Measurements from ENCODE around the gene FAM83B.

The FAM83B gene

DNA sequence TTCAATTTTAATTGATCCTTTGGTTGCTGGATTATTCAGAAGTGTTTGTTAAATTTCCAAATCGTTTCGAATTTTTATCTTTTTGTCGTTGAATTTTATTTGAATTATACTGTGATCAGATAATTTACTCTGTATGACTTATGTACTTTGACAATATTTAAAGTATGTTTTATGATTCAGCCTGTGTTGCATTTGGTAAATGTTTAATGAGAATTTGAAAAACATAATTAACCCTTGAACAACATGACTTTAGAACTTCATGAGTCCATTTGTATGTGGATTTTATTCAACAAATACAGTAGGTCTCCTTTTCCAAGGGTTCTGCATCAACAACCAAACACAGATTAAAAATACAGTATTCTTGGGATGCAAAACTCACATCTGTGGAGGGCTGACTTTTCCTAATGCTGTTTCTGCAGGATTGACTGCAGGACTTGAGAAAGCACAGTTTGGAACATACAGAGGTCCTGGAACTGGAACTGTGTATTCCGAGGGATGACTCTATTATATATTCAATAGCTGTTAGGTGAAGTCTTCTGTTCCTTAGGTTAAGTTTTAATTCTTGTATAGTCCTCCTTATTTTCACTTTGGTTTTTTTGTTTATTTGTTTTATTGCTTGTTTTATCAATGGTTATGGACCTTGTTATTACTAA, 40.5 kb downstream of the FAM83B start:
- TF ChIP-seq CSRNP3 (CRISPR knock-in tag; IDR thresholded peaks at IDR 0.05) (no peak), RARB (CRISPR knock-in tag; IDR thresholded peaks at IDR 0.05) (no peak), TOX (CRISPR knock-in tag; IDR thresholded peaks at IDR 0.05; ENCODE audit: borderline replicate concordance) (no peak), ZFP3 (CRISPR knock-in tag; IDR thresholded peaks at IDR 0.05) (no peak), POU6F1 (CRISPR knock-in tag; IDR thresholded peaks at IDR 0.05; ENCODE audit: borderline replicate concordance, low read depth) (no peak), ESRRG (CRISPR knock-in tag; IDR thresholded peaks at IDR 0.05) (no peak), ZFP30 (CRISPR knock-in tag; IDR thresholded peaks at IDR 0.05) (no peak), ZNF70 (CRISPR knock-in tag; IDR thresholded peaks at IDR 0.05) (no peak), ZC3H10 (CRISPR knock-in tag; IDR thresholded peaks at IDR 0.05) (no peak), ZNF565 (CRISPR knock-in tag; conservative IDR thresholded peaks at IDR 0.05; ENCODE audit: low read depth) (no peak), PPARA (CRISPR knock-in tag; IDR thresholded peaks at IDR 0.05; ENCODE audit: borderline replicate concordance) (no peak), SNAI2 (CRISPR knock-in tag; IDR thresholded peaks at IDR 0.05) (no peak), TSHZ2 (CRISPR knock-in tag; IDR thresholded peaks at IDR 0.05) (no peak), OSR1 (CRISPR knock-in tag; IDR thresholded peaks at IDR 0.05) (no peak)
- TF ChIP-seq, protein P1, sequence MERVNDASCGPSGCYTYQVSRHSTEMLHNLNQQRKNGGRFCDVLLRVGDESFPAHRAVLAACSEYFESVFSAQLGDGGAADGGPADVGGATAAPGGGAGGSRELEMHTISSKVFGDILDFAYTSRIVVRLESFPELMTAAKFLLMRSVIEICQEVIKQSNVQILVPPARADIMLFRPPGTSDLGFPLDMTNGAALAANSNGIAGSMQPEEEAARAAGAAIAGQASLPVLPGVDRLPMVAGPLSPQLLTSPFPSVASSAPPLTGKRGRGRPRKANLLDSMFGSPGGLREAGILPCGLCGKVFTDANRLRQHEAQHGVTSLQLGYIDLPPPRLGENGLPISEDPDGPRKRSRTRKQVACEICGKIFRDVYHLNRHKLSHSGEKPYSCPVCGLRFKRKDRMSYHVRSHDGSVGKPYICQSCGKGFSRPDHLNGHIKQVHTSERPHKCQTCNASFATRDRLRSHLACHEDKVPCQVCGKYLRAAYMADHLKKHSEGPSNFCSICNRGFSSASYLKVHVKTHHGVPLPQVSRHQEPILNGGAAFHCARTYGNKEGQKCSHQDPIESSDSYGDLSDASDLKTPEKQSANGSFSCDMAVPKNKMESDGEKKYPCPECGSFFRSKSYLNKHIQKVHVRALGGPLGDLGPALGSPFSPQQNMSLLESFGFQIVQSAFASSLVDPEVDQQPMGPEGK (CRISPR knock-in tag; IDR thresholded peaks at IDR 0.05; ENCODE audit: borderline replicate concordance): no peak
- no peak for ATAC-seq

DNA sequence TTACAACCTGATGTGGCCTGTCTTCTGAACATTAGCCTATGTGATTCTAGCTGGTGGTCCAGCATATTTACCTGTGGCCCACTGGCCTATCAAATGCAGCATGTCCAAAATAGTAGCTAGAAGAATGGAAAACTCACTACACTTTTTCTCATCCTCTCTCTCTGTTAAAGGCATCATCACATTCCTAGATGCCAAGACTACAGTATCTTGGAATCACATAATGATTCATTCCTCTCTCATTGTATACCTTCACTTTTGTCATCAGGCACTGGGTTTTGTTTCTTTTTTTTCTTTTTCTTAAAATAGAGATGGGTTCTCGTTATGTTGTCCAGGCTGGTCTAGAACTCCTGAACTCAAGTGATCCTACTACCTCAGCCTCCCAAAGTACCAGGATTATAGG, 45.0 kb downstream of the FAM83B start:
- no peak for TF ChIP-seq TSHZ2 (CRISPR knock-in tag; IDR thresholded peaks at IDR 0.05)
- no peak for TF ChIP-seq ZFP30 (CRISPR knock-in tag; IDR thresholded peaks at IDR 0.05)
- no peak for TF ChIP-seq POU6F1 (CRISPR knock-in tag; IDR thresholded peaks at IDR 0.05; ENCODE audit: borderline replicate concordance, low read depth)
- ATAC-seq: no peak

DNA sequence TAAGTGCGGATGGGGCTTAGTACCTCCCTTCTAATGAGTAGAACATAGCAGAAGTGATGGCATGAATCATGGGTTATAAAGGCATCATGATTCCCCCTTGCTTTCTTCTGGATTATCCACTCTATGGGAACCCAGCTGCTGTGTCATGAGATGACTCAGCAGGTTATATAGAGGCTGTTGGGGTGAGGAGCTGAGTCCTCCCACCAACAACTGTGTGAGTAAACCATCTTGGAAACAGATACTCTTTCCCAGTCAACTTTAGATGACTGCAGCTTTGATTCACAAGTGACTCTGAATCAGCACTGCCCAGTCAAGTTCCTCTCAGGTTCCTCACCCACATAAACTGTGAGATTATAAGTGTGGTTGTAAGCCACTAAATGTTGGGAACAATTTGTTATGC, 46.3 kb downstream of the FAM83B start:
- no peak for ATAC-seq
- TF ChIP-seq ARNTL (CRISPR knock-in tag; IDR thresholded peaks at IDR 0.05; ENCODE audit: borderline replicate concordance, low read depth) (no peak), TOX (CRISPR knock-in tag; IDR thresholded peaks at IDR 0.05; ENCODE audit: borderline replicate concordance) (no peak), ISL1 (CRISPR knock-in tag; IDR thresholded peaks at IDR 0.05) (no peak), OSR1 (CRISPR knock-in tag; IDR thresholded peaks at IDR 0.05) (no peak), ZC3H10 (CRISPR knock-in tag; IDR thresholded peaks at IDR 0.05) (no peak), GLIS3 (CRISPR knock-in tag; IDR thresholded peaks at IDR 0.05) (no peak), BACH2 (CRISPR knock-in tag; IDR thresholded peaks at IDR 0.05; ENCODE audit: borderline replicate concordance) (no peak), SNAI2 (CRISPR knock-in tag; IDR thresholded peaks at IDR 0.05) (no peak), RARB (CRISPR knock-in tag; IDR thresholded peaks at IDR 0.05) (no peak), ESRRG (CRISPR knock-in tag; IDR thresholded peaks at IDR 0.05) (no peak), ZNF70 (CRISPR knock-in tag; IDR thresholded peaks at IDR 0.05) (no peak), ZNF565 (CRISPR knock-in tag; conservative IDR thresholded peaks at IDR 0.05; ENCODE audit: low read depth) (no peak), ZFP3 (CRISPR knock-in tag; IDR thresholded peaks at IDR 0.05) (no peak), CSDC2 (CRISPR knock-in tag; IDR thresholded peaks at IDR 0.05) (no peak)
- TF ChIP-seq, protein P1 (CRISPR knock-in tag; IDR thresholded peaks at IDR 0.05; ENCODE audit: borderline replicate concordance): no peak
